ENCODE results near the gene NEDD4.
A peak's percentile ranks its signal among the peaks of the same experiment; 100 is the strongest.
"Not testable (repeated sequence)": the region's sequence is repeated elsewhere in the genome, so short reads cannot be mapped to it uniquely, and the experiment has no call there.

NEDD4 gene

DNA sequence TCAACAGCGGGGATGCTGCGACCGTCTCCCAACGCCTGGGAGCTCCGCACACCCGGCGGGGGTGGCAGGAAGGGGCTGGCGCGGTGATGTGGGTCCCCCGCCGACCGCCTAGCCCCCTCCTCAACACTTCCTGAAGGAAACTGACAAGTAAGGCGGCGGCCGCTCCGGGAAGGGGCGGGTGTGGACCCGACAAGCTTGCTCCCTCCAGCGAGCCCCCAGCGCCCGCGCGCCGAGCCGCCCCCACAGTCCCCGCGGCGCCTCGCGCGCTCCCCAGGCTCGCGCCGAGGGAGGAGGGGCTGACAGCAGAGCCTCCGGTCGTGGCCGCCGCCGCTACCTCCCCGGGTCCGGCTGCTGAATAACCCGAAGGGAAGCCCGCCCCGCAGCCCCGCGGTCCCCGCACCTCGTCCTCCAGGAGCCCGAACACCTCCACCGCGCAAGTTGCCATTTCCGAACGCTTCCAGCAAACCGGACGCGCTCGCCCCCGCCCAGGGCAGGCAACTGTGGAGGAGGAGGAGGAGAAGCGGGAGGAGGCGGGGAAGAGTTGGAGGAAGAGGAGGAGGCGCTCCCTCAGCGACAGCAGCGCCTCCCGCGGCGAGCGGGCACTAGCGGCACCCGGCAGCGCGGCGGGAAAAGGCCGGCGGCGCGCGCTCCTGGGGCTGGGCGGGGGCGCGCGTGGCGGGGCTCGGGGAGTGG lies at the start of gene NEDD4:
NEDD4 (minus strand) TSS at position 502 of the 693 bp plus-strand sequence; CDS start at position 445, 57 bp downstream.
- DNase-seq: peak; percentile 73

DNA sequence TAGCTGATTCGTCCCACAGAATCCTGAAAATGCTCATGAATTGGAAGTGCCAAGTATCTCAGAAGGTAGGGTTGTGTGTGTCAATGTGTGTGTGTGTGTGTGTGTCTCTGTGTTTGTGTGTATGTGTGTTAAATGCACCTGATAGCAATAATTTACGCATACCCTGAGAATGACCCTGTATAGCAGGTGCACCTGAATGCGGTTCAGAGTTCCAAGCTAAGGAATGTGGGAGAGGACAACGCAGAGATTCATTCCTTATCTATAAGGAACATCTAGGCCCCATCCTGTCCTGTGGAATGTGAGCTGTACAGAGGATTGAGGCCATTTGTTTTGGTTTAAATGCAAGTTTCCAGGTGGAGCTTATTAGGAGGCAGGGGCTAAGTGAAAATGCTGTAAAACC lies 49.1 kb upstream of the NEDD4 start:
- DNase-seq: no peak

DNA sequence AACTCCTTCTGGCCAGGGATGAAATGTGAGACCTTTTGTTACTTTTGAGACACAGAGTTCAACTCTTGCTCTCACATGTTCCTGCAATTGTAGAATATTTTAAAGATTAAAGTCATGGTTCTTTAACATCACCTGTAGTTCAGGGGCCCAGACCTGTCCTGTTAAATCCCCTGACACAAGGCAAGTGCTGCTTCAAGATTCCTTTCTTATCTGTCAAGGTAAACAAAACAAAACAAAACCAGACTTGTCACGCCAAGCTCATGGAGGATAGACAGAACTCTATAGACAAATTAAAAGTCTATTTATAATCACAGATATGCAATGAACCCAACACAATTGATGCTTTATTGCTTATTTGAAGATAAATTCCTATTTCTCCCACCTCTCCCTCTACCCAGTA lies 48.6 kb upstream of the NEDD4 start:
- DNase-seq: no peak

DNA sequence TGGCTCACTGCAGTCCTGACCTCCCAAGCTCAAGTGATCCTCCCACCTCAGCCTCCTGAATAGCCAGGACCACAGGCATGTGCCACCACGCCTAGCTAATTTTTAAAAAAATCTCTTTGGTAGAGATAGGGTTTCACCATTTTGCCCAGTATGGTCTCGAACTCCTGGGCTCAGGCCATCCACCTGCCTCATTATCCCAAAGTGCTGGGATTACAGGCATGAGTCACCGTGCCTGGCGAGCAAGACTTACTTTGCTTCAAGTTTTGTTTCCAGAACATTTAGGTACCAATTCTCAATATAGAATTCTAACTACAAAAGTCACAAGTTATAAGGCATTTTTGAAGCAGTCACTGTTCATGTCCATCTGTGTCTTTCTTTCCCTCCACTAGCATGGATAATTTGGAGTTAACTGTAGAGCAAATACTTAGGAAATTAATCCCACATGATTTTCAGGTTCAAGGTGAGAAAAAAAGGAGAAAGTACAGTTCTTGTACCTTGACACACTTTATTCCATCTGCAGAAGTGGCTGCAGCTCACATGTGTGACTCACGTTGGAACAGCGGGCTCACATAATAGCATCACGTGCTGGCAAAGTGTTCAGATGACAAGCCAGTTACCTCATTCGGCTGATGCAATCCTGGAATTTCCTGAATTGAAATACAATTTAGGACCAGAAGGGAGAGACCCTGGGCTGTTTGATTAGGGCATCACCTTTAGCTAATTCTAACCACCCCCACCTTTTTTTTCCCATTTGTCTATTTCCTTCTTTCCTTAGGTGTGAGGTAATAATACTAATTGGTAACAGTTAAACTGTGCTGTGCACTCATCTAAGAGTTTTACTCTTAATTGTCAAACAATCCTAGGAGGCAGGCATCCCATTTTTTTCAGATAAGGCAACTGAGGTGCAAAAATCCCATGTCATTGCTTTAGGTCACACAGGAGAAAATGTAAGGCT lies 46.9 kb upstream of the NEDD4 start:
- peak; percentile 7 for DNase-seq

DNA sequence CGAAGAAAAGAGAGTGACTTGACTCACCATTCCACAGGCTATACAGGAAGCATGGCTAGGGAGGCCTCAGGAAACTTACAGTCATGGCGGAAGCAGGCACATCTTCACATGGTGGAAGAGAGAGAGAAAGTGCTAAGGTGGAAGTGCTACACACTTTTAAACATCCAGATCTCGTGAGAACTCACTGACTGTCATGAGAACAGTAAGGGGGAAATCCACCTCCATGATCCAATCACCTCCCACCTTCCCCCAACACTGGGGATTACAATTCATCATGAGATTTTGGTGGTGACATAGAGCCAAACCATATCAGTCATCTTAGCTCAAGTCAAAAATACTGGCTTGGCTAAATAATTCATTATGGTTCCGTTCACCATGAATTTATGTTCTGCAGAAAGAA lies 45.3 kb upstream of the NEDD4 start:
- no peak for DNase-seq

DNA sequence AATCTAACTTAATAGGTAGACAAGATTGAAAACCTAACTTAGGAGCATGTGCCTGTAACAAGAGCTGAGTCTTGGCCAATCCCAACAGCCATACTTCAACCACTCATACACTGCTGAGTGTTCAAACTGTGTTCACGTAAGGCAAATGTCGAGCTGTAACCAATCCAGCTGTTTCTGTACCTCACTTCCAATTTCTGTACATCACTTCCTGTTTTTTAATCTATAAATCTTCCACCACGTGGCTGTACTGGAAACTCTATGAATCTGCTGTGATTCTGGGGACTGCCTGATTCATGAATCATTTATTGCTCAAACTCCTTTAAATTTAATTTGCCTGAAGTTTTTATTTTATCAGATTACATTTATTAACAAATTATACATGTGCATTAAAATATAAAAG lies 44.6 kb upstream of the NEDD4 start:
- DNase-seq: no peak

DNA sequence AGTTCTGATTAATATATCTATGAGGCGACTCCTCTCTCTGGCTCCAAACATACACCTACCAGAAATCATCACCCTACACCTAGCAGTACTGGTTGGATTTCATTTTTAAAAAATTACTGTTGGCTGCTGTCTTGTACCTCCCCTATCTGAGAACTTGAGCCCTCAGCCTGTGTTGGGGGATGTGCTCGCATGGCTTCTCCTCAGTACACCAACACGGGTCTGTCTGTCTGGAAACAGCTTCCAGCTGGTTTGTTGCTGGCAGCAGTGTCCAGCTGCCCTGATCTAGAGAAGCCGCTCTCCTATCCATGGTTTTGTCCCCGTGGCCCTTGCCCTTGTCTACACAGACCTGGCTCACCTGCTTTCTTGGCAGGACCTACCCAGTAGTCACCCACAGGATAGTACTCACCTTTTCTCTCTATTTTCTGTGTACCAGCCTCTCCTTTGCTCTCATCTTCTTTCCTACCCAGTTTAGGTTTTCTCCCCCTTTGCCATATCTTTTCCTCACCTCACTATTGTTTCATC lies 43.2 kb upstream of the NEDD4 start:
- no peak for DNase-seq

DNA sequence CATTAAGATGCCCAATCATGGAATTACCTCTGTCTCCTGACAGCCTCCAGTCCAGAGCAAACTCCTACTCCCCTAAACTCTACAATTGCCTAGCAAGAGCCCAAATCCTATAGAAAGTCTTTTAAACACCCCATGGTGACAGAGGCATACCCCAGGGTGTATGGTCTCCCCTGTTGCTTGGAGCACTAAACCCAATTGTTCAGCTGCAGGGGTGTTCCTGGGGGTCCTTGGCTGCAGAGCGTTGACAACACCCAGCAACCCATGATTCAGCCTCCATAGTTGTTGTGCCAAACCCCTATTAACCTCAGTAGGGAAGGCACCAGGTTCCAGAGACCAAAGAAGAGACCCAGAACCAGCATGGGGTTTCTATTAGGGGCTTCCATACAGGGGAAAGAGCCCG lies 41.8 kb upstream of the NEDD4 start:
- DNase-seq: no peak

DNA sequence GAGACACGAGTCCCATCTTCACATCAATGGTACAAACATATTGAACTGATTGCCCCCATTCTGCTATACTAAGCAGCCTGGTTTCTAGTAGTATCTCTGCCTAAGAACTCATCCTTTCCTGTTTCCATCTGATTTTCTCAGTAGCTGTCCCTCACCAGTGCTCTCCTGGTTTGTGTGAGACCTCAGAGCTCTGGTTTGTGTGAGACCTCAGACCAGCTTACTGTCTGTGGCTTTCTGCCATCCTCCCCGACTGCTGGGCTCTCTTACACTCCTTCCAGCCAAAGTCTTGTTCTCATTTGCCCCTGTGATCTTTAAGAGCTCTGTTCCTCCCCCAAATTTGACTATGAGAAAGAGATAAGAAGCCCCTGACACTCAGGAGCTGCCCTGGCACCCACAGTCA lies 41.1 kb upstream of the NEDD4 start:
- no peak for DNase-seq

DNA sequence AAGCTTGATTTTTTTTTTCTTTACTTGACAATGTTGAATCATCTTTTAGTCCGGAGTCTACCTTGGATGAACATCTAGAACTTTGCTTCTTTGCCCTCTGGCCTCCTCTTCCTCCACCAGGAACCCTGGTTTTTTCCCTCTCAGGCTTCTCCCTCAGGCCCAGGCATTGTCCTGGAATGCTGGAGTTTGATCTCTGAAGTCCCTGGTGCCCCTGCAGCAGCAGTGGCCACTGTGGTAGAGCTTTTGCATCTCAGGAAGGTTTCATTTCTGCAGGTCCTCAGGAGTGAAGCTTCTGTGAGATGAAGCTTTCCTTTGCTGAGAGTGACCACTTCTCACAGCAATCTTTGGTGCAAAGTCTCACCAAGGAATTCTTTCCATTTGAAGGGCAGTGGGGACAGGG lies 39.0 kb upstream of the NEDD4 start:
- no peak for DNase-seq

DNA sequence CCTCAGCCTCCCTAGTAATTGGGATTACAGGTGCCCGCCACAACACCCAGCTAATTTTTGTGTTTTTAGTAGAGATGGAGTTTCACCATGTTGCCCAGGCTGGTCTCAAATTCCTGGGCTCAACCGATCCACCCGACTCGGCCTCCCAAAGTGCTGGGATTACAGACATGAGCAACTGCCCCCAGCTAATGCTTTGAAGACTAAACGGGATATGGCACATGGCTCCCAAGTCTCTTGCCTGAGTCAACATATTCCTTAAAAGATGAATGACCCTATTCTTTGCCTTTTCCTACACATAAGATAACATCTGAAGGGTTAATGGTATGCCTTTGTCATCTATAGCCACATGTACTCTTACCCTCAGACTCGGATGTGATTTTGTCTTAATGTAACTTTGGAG lies 38.4 kb upstream of the NEDD4 start:
- no peak for DNase-seq

DNA sequence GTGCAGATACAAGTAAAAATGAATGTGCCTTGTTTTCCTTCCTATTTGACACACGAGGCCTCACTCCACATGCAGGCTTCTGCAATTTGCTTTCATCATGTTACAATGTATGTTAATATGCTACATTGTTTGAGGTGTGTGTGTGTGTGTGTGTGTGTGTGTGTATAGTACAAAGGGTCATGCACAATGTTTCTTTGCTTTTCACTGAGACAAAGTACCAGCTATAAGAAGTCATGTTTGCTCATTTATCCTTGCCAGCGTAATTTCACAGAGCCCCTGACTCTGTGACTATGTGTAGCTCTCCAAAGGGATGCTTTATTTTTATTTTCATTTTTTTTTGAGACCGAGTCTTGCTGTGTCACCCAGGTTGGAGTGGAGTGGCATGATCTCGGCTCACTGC lies 38.0 kb upstream of the NEDD4 start:
- no peak for DNase-seq

DNA sequence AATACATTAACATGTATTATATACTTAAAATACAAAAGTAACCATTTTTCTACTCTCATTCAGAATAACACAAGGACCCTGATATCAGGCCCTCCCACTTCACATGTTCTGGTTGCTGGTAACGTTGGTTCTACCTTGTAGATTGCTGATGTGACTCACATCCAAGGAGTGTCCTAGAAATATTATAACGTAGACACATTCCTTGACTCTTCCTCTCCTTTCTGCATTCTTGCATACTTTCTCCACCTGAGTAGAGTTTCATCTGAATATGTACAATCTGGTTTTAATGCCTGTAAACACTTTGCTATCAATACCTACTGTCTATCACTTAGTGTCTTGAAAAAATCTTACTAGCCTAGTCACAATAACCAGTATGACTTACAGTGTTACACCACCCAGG lies 35.0 kb upstream of the NEDD4 start:
- no peak for DNase-seq

DNA sequence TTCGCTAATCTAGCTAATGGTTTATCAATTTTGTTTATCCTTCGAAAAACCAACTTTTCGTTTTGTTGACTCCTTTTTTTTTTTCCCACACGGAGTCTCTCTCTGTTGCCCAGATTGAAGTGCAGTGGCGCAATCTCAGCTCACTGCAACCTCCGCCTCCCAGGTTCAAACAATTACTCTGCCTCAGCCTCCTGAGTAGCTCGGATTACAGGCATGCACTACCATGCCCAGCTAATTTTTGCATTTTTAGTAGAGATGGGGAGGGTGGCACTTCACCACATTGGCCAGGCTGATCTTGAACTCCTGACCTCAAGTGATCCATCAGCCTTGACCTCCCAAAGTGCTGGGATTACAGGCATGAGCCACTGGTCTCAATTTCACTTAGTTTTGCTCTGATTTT lies 29.7 kb upstream of the NEDD4 start:
- not testable (repeated sequence) for DNase-seq

DNA sequence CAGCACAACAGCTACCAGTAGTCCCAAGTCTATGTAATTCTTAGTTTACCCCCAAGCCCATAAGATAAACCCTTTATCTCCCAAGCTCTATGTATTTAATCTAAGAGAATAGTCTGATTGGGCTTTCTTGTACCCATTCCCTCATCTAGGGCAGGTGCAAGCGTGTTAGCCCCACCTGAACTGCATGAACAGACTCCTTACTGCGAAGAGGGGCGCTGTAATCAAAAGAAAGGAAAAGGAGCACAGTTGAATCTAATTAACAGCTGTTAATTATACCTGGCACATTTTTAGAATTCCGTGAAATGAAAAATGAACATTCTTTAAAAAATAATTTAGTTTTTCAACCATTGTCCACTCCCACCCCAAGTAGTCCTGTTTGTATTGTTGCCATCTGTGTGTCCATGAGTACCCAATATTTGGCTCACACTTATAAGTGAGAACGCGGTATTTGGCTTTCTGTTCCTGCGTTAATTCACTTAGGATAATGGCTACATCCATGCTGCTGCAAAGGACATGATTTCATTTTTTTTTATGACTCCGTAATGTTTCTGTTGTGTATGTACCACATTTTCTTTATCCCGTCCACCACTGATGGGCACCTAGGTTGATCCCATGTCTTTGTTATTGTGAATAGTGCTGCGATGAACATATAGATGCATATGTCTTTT lies 26.5 kb upstream of the NEDD4 start:
- DNase-seq: no peak

DNA sequence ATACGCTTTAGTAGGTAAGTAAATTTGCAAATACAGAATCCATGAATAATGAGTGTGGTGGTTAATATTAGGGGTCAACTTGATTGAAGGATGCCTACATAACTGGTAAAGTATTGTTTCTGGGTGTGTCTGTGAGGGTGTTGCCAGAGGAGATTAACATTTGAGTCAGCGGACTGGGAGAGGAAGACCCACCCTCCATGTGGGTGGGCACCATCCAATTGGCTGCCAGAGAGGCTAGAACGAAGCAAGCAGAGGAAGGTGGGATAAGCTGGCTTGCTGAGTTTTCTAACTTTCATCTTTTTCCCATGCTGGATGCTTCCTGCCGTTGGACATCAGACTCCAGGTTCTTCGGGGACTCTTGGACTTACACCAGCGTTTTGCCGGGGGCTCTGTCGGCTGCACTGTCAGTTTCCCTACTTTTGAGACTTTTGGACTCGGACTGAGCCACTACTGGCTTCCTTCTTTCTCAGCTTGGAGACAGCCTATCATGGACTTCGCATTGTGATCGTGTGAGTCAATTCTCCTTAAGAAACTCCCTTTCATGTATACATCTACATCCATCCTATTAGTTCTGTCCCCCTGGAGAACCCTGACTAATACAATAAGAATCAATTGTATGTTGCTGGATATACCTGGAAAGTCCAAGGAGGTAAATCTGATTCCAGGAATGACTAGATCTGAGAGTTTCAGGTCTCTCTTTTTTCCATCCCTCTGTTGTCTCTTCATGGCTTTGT lies 25.8 kb upstream of the NEDD4 start:
- DNase-seq: no peak

DNA sequence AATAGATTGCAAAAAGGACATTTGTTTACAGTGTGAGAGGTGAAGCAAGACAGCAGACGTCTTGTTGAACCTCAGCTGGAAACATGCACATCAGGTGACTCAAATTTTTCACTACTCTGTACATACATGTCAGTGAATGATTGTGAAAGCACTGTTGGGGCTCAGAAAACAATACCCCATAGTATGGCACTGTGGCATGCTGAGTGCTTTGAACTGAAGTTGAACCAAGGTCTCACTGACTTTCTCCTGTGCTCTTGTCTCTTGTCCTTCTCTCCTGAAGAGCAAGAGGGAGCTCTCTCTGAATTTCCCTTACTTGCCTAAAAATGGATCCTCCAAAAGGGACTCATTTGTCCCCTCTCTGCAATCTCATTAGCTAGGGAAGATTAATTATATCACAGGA lies 24.5 kb upstream of the NEDD4 start:
- DNase-seq: no peak

DNA sequence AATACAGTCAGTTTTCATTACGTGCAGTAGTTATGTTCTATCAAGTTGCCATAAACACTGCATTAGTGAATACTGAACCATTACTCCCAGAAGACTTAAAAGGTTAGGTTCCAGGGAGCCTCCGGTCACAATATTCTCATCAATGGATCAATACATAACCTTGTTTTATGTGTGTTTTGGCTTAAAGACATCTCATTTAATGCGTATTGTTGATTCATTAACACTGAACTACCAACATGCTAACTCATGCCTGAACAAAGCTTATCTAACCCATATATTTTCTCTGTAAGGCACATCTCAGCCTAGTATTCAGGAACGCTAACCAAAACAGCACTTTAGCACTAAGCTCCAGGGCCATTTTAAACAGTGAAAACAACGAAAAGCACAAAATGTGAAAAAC lies 24.1 kb upstream of the NEDD4 start:
- DNase-seq: no peak

DNA sequence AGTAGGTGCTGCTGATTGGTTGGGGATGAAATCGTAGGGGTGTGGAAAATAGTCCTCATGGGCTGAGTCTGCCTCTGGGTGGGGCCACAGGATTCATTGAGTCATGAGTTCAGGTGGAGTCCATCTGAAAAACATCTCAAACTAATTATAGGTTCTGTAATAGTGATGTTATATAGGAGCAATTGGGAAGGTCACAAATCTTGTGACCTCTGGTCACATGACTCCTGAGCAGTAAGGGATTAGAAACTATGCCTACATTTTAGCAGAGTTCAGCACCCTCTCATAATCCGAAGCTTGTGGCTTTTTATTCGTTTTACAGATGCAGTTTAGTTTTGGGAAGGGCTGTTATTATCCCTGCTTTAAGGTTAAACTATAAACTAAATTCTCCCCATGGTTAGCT lies 22.9 kb upstream of the NEDD4 start:
- DNase-seq: no peak

DNA sequence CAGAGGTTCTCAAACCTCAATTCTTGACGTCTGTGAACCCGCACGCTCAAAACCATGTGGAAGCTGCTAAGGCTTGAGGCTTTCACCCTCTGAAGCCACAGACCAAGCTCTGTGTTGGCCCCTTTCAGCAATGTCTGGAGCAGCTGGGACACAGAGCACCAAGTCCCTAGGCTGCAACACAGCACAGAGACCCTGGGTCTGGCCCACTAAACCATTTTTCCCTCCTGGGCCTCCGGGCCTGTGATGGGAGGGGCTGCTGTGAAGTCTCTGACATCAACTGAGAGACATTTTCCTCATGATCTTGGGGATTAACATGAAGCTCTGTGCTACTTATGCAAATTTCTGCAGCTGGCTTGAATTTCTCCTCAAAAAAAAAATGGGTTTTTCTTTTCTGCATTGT lies 21.3 kb upstream of the NEDD4 start:
- no peak for DNase-seq

DNA sequence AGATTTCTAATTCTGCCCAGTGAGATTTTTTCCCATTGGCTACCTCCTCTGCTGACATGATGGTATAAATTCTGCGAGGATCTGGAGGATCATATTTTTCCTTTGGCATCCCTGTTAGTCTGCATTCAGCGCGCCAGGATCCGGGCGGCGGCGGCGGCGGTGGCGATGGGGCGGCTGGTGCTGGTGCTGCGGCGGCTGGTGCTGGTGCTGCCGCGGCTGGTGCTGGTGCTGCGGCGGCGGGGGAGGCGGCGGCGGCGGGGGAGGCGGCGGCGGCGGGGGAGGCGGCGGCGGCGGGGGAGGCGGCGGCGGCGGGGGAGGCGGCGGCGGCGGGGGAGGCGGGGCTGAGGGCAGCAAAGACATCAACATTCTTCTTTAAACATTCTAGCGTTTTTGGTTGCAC lies 13.6 kb upstream of the NEDD4 start:
- DNase-seq: peak; percentile 11

DNA sequence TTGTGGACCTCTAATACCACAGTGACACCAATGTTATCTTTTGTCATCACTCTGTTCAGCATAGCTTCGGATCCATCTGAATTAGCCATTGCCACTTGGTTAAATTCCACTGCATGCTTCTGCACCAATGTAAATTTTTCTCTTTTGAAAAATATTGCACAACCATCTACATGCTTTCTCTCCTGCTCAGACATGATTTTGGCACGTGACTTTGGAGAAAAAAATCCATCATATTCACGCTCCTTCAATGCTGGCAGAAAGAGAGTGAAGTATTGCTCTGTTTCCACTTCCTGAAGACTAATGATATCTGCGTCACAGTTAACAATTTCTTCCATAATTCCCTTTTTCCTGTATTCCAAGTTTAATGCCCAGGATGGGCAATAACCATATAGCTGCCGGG lies 13.0 kb upstream of the NEDD4 start:
- not testable (repeated sequence) for DNase-seq

DNA sequence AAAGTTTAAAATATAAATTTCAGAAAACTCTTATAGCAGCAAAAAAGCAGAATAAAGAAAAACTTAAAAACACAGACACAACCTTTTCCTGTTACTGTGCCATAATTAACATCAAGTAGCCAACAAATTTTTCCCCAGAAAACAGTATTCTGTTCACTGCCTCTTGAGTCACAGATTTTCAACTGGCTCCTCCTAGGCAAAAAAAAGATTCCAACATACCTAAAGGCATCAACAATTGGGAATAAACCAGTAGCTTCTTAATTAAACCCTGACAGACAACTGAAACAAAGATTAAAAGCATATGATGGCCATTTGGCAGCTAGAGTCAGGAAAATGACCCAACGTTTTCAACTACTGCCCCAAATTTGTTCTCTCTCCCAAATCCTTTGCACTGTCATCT lies 10.9 kb upstream of the NEDD4 start:
- DNase-seq: not testable (repeated sequence)
